ENCODE measurements around the gene SHC4.

SHC4 gene

GRCh38 chr15:48955370-48955769, 8.3 kb downstream of the SHC4 start:
- peaks cover 4% of the 10 kb centered on the region for H3K27me3 Mint-ChIP-seq (ENCODE audit: low read depth)
- H3K4me3 Mint-ChIP-seq: no peak overlapping the region
- H3K9me3 Mint-ChIP-seq: no peaks in the 10 kb centered on the region
- no peaks in the 10 kb centered on the region for H3K4me1 Mint-ChIP-seq
- H3K27ac Mint-ChIP-seq: no peak overlapping the region
- TF ChIP-seq CTCF (IDR thresholded peaks at IDR 0.05; ENCODE audit: unreplicated experiment in 3 of 3): no peak
- no peaks in the 10 kb centered on the region for H3K36me3 Mint-ChIP-seq (ENCODE audit: low read depth)

- Mint-ChIP-seq H3K9me3 (no peaks in the 10 kb centered on the region), H3K4me3 (no peak overlapping the region), H3K36me3 (ENCODE audit: low read depth) (no peaks in the 10 kb centered on the region), H3K27ac (no peak overlapping the region), H3K27me3 (ENCODE audit: low read depth) (peaks cover 4% of the 10 kb centered on the region), H3K4me1 (no peaks in the 10 kb centered on the region)
- no peak for TF ChIP-seq CTCF (IDR thresholded peaks at IDR 0.05; ENCODE audit: unreplicated experiment in 3 of 3)
Measured at GRCh38 chr15:48954538-48954937, 9.2 kb downstream of the SHC4 start.

GRCh38 chr15:48946840-48947187, 16.9 kb downstream of the SHC4 start:
- Mint-ChIP-seq H3K27ac (no peak overlapping the region), H3K4me3 (no peak overlapping the region), H3K9me3 (no peaks in the 10 kb centered on the region), H3K36me3 (ENCODE audit: low read depth) (no peaks in the 10 kb centered on the region), H3K4me1 (no peaks in the 10 kb centered on the region), H3K27me3 (ENCODE audit: low read depth) (no peaks in the 10 kb centered on the region)
- no peak for TF ChIP-seq CTCF (IDR thresholded peaks at IDR 0.05; ENCODE audit: unreplicated experiment in 3 of 3)

- no peak for TF ChIP-seq CTCF (IDR thresholded peaks at IDR 0.05; ENCODE audit: unreplicated experiment in 3 of 3)
- H3K36me3 Mint-ChIP-seq (ENCODE audit: low read depth): no peaks in the 10 kb centered on the region
- no peaks in the 10 kb centered on the region for H3K9me3 Mint-ChIP-seq
Measured at GRCh38 chr15:48946074-48946839, 17.5 kb downstream of the SHC4 start.

GRCh38 chr15:48945386-48945785, 18.3 kb downstream of the SHC4 start:
- H3K4me1 Mint-ChIP-seq: no peaks in the 10 kb centered on the region
- H3K36me3 Mint-ChIP-seq (ENCODE audit: low read depth): no peaks in the 10 kb centered on the region

More at GRCh38 chr15:48946074-48946839, 17.5 kb downstream of the SHC4 start:
- no peaks in the 10 kb centered on the region for H3K27me3 Mint-ChIP-seq (ENCODE audit: low read depth)
- H3K4me1 Mint-ChIP-seq: no peaks in the 10 kb centered on the region
- no peak overlapping the region for H3K4me3 Mint-ChIP-seq
- H3K27ac Mint-ChIP-seq: no peak overlapping the region

More at GRCh38 chr15:48945386-48945785, 18.3 kb downstream of the SHC4 start:
- TF ChIP-seq CTCF (IDR thresholded peaks at IDR 0.05; ENCODE audit: unreplicated experiment in 3 of 3): no peak
- H3K27me3 Mint-ChIP-seq (ENCODE audit: low read depth): no peaks in the 10 kb centered on the region
- no peak overlapping the region for H3K27ac Mint-ChIP-seq
- H3K4me3 Mint-ChIP-seq: no peak overlapping the region
- no peaks in the 10 kb centered on the region for H3K9me3 Mint-ChIP-seq

Measured in nephron (organoid).